Measurements from ENCODE around the gene ZNF544.

The ZNF544 gene

GRCh38 chr19:58228585-58229254 is at the start of gene ZNF544:
Gene ZNF544 (plus strand): TSS chr19:58228914. CDS start chr19:58244024, 15,110 bp downstream.
- Mint-ChIP-seq H3K4me1 (peaks cover 36% of the 10 kb centered on the region), H3K27me3 (no peaks in the 10 kb centered on the region), H3K9me3 (peaks cover 40% of the 10 kb centered on the region), H3K36me3 (peaks cover 53% of the 10 kb centered on the region), H3K27ac (peak within 1 kb of the TSS; percentile 92), H3K4me3 (peak within 1 kb of the TSS; percentile 92)
- CTCF ChIA-PET: interaction anchor here (0.7 to 2.4 kb wide), 4 partner anchors 10 to 201 kb away, joined by 4 to 8 read pairs (median 4); partner anchors contain the start of gene ZNF497
- peak; percentile 71 for DNase-seq

GRCh38 chr19:58181902-58182576 is 46.7 kb upstream of the ZNF544 start:
- Mint-ChIP-seq H3K4me1 (peaks cover 24% of the 10 kb centered on the region), H3K36me3 (peaks cover 56% of the 10 kb centered on the region), H3K27me3 (no peaks in the 10 kb centered on the region), H3K4me3 (peak overlapping the region; percentile 90), H3K27ac (peak overlapping the region; percentile 100), H3K9me3 (peaks cover 47% of the 10 kb centered on the region)
- peak; percentile 77 for DNase-seq
- CTCF ChIA-PET: no interaction called here

GRCh38 chr19:58182577-58182988 is 46.1 kb upstream of the ZNF544 start:
- Mint-ChIP-seq H3K4me1 (peaks cover 24% of the 10 kb centered on the region), H3K27me3 (no peaks in the 10 kb centered on the region), H3K9me3 (peaks cover 46% of the 10 kb centered on the region), H3K27ac (peak overlapping the region; percentile 100), H3K36me3 (peaks cover 56% of the 10 kb centered on the region), H3K4me3 (peak overlapping the region; percentile 90)
- CTCF ChIA-PET: no interaction called here
- peak; percentile 93 for DNase-seq

DNA sequence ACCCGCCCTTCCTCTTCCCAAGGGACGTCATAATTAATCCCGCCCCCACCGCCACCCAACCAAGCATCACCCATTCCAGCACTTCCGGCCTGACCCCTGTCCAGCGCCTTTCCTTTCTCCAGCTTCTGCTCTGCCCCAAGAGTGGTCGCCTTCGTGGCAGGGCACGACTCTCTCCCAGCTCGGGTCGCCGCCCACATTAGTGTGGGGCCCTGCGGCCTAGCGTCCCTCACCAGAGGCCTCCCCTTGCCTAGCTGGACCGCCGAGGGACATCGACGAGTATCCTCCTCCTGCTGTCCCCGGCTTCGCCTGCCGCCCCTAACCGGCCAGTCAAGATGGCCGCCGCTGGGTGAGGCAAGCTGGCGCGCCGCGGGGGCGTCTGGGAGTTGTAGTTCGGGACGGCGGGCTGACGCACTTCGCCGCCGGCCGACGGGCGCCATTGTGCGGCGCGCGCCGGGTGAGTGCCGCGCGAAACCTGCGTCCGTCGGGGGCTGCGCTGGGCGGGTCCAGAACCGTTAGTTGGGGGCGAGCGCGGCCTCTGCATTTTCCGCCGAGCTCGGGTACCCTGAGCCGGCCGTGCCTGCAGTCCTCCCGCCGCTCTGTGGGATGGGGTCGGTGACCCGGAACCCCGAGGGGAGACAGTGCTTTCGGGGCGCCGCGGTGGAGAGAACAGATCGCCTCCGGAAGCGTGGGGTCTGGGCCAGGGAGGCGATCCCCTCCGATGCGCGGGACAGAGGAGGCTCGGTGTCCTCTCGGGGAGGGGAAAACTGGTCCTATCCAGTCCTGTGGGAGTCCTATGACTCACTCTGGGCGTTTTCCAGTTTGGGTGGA is 45.5 kb upstream of the ZNF544 start, which contains the start of gene ZNF274:
ZNF274 (plus strand) TSS at position 73 of the 828 bp plus-strand sequence. CDS start 905 bp downstream, outside the sequence.
- CTCF ChIA-PET: interaction anchor here (1.3 kb wide), 1 partner anchor 337 kb away, joined by 4 read pairs; the partner anchor contains the start of gene ZBTB45
- Mint-ChIP-seq H3K9me3 (peaks cover 40% of the 10 kb centered on the region), H3K36me3 (peaks cover 58% of the 10 kb centered on the region), H3K4me1 (peaks cover 24% of the 10 kb centered on the region), H3K27ac (peak within 1 kb of the TSS; percentile 100), H3K4me3 (peak within 1 kb of the TSS; percentile 90), H3K27me3 (no peaks in the 10 kb centered on the region)
- DNase-seq: peak; percentile 95

GRCh38 chr19:58183817-58184215 is 44.9 kb upstream of the ZNF544 start:
- no peaks in the 10 kb centered on the region for H3K27me3 Mint-ChIP-seq
- peaks cover 24% of the 10 kb centered on the region for H3K4me1 Mint-ChIP-seq
- peaks cover 62% of the 10 kb centered on the region for H3K36me3 Mint-ChIP-seq
- DNase-seq: no peak
- peak overlapping the region; percentile 100 for H3K27ac Mint-ChIP-seq
- CTCF ChIA-PET: interaction anchor here (1.3 kb wide), 1 partner anchor 336 kb away, joined by 4 read pairs; the partner anchor contains the start of gene ZBTB45
- H3K9me3 Mint-ChIP-seq: peaks cover 40% of the 10 kb centered on the region
- H3K4me3 Mint-ChIP-seq: peak overlapping the region; percentile 90

DNA sequence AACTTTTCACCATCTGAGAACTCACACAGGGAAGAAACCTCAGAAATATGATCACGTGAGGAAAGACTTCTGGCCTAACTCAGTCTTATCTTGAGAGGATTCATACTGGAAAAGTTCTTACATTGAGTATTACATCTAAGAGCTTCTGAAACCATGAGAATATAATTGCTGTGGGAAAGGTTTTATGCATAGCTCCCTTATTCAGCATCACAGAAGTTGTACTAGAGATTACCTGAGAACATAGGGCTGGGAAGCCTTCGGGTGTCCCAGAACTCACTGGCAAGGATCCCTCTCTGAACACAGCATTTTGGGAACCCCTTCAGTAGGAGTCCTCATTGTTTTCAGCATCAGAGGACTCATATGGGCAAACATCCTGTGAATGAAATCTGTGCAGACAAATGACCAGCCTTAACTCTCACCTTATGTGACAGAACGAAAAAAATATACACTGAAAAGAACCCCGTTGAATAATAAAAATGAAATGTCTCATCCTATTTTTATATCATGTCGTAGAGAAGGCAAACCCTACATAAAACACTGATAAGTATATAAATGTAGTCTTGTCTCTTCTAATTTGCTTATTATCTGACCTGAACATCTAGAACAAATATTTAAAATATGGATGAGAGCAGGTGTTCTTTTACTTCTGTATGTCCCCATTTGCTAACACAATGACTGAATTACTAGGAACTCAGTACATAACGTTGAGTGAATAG is 31.7 kb upstream of the ZNF544 start:
- Mint-ChIP-seq H3K4me1 (no peaks in the 10 kb centered on the region), H3K4me3 (no peak overlapping the region), H3K27me3 (no peaks in the 10 kb centered on the region), H3K27ac (no peak overlapping the region), H3K36me3 (peaks cover 83% of the 10 kb centered on the region), H3K9me3 (peaks cover 74% of the 10 kb centered on the region)
- no peak for DNase-seq
- CTCF ChIA-PET: no interaction called here

- CTCF ChIA-PET: no interaction called here
- Mint-ChIP-seq H3K36me3 (peaks cover 90% of the 10 kb centered on the region), H3K9me3 (peaks cover 83% of the 10 kb centered on the region), H3K4me3 (no peak overlapping the region), H3K27me3 (no peaks in the 10 kb centered on the region), H3K4me1 (no peaks in the 10 kb centered on the region), H3K27ac (no peak overlapping the region)
- DNase-seq: no peak
These were observed 24.8 kb upstream of the ZNF544 start for GRCh38 chr19:58203814-58204475.

GRCh38 chr19:58204566-58204965 is 24.1 kb upstream of the ZNF544 start:
- Mint-ChIP-seq H3K27ac (no peak overlapping the region), H3K27me3 (no peaks in the 10 kb centered on the region), H3K9me3 (peaks cover 86% of the 10 kb centered on the region), H3K36me3 (peaks cover 93% of the 10 kb centered on the region), H3K4me1 (no peaks in the 10 kb centered on the region), H3K4me3 (no peak overlapping the region)
- DNase-seq: no peak
- CTCF ChIA-PET: no interaction called here

DNA sequence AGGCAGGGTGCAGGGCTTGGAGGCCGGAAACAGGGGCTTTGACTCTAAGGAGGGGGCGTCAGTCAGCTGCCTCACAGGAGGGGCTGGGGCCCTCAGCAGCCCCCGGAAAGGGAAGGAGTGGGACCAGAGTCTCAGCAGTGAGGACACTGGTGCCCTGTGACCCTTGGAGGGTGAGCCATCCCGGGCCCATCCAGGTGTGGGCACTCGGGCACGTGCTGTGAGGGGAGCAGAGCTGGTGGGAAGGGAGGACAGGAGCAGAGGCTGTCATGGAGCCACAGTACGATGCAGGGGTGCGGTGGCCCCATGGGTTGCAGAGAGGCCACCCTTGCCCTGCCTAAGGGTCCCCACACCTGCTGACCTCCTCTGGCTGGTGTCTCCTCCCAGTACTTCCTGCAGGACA is 19.1 kb upstream of the ZNF544 start:
- DNase-seq: no peak
- Mint-ChIP-seq H3K36me3 (peaks cover 99% of the 10 kb centered on the region), H3K4me3 (no peak overlapping the region), H3K9me3 (peaks cover 92% of the 10 kb centered on the region), H3K27me3 (no peaks in the 10 kb centered on the region), H3K27ac (no peak overlapping the region), H3K4me1 (no peaks in the 10 kb centered on the region)
- CTCF ChIA-PET: no interaction called here

GRCh38 chr19:58212336-58213074 is 16.2 kb upstream of the ZNF544 start:
- H3K27ac Mint-ChIP-seq: no peak overlapping the region

DNA sequence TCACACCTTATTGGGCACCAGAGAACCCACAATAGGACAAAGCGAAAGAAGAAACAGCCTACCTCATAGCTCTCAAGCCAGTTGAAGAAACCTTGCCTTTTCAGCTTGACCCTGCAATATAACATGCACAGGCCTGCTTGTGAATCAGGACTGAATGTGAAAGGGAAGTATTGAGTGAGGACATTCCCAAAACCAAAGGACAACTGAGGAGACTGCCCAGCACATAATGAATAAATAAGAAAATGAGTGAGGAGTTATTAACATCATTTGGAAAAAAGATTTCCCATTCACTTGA is 15.7 kb upstream of the ZNF544 start:
- Mint-ChIP-seq H3K4me3 (no peak overlapping the region), H3K27ac (no peak overlapping the region), H3K27me3 (no peaks in the 10 kb centered on the region), H3K36me3 (peaks cover 69% of the 10 kb centered on the region), H3K4me1 (no peaks in the 10 kb centered on the region), H3K9me3 (peaks cover 88% of the 10 kb centered on the region)
- CTCF ChIA-PET: no interaction called here
- no peak for DNase-seq

More at GRCh38 chr19:58212336-58213074, 16.2 kb upstream of the ZNF544 start:
- no peaks in the 10 kb centered on the region for H3K4me1 Mint-ChIP-seq
- H3K9me3 Mint-ChIP-seq: peaks cover 88% of the 10 kb centered on the region
- peaks cover 74% of the 10 kb centered on the region for H3K36me3 Mint-ChIP-seq
- no peaks in the 10 kb centered on the region for H3K27me3 Mint-ChIP-seq
- CTCF ChIA-PET: no interaction called here
- no peak overlapping the region for H3K4me3 Mint-ChIP-seq
- no peak for DNase-seq

DNA sequence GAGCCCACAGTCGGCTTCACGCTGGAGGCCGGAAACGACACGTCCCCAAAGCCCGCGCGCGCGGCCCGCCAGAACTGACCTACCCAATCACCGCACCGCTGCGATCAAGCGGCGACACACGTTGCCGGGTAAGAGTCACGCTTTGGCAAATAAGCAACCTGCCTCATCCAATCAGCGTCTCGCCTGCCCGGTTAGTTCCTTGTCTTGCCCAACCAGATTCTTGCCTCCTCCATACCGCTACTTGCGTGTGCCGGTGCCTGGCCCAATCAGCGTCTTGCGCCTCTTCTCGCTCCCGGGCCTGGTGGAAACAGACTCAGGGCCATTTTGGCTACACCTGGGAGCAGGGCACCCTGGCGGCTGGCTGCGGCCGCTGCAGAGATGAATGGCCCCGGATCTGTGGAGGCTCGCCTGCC is 11.6 kb upstream of the ZNF544 start:
- Mint-ChIP-seq H3K4me1 (no peaks in the 10 kb centered on the region), H3K4me3 (no peak overlapping the region), H3K9me3 (peaks cover 61% of the 10 kb centered on the region), H3K36me3 (peaks cover 29% of the 10 kb centered on the region), H3K27me3 (no peaks in the 10 kb centered on the region), H3K27ac (no peak overlapping the region)
- no peak for DNase-seq
- CTCF ChIA-PET: no interaction called here

Measured in activated naive CD4-positive, alpha-beta T cell treated with anti-CD3 and anti-CD28 coated beads, Interleukin-2, amount 10 ng/mL, durations not matched to agents 7 days and 5 days (primary cell).